Mammary epithelial cell (primary cell): ENCODE data around the gene NUDT12.

Source experiments
- CTCF ChIP-seq, 2 donors: IDR thresholded peaks in 1 of 2; conservative IDR thresholded peaks in 1 of 2; 2 replicates each; pipeline ENCODE4 v1.5.1; 2011 to 2012; ENCODE audit warnings: inconsistent platforms in 2 of 2, low read length in 2 of 2, mild to moderate bottlenecking in 2 of 2, control low read depth in 1 of 2, low read depth in 1 of 2; ENCODE audit not compliant: insufficient read depth in 1 of 2; ENCODE audit errors: extremely low read depth in 1 of 2
- EZH2 ChIP-seq: IDR thresholded peaks from 2 replicates; pipeline ENCODE4 v1.6.1; 2012; ENCODE audit warnings: low read length, inconsistent platforms, borderline replicate concordance

- TF ChIP-seq CTCF (conservative IDR thresholded peaks at IDR 0.05 in 1 of 2, IDR thresholded peaks at IDR 0.05 in 1 of 2; ENCODE audit: extremely low read depth in 1 of 2, insufficient read depth in 1 of 2, low read depth in 1 of 2, low read length in 2 of 2) (no peak), EZH2 (no peak)
Observed at GRCh38 chr5:103562453-103563157, at the start of gene NUDT12.
